Peyer's patch (tissue), 4 donors: ENCODE measurements around the gene FOXG1. TPM values are rescaled to one million over a fixed set of nuclear protein-coding genes. Genes with fewer than 3 reads are reported as not detected.

Experiments
- DNase-seq, 3 donors: peaks; one replicate each; pipeline ENCODE4 v3.0.0-alpha.2; 2017 to 2019
- H3K27ac ChIP-seq, 4 donors: fragments of 200-600 bp; sonication (generic); one replicate each; pipeline ENCODE4 v1.5.1; 2016 to 2019
- H3K27me3 ChIP-seq, 2 donors: fragments of 200-600 bp; sonication (generic); one replicate each; pipeline ENCODE4 v1.5.1; 2019
- H3K36me3 ChIP-seq, 3 donors: fragments of 200-600 bp; sonication (generic); one replicate each; pipeline ENCODE4 v1.5.1; 2016 to 2019
- H3K4me1 ChIP-seq, 4 donors: fragments of 200-600 bp; sonication (generic); one replicate each; pipeline ENCODE4 v1.5.1; 2016 to 2019
- H3K4me3 ChIP-seq, 4 donors: fragments of 200-600 bp; sonication (generic); 1 replicate in 3 of 4; 2 replicates in 1 of 4; pipeline ENCODE4 v1.5.1; 2016 to 2019; ENCODE audit warnings: mild to moderate bottlenecking in 1 of 4
- H3K9me3 ChIP-seq, 4 donors: fragments of 200-600 bp; sonication (generic); one replicate each; pipeline ENCODE4 v1.5.1; 2016 to 2019; ENCODE audit warnings: mild to moderate bottlenecking in 1 of 4
- POLR2A ChIP-seq, 2 donors: fragments of 450-650 bp; IDR thresholded peaks; one replicate each; pipeline ENCODE4 v1.5.1; 2017; ENCODE audit warnings: antibody characterized with exemption in 2 of 2, mild to moderate bottlenecking in 2 of 2, moderate library complexity in 2 of 2
- total RNA-seq, 4 donors: library from RNA; depleted of rRNA; stranded (reverse); fragments of >200 nt; gene quantifications; one replicate each; pipeline ENCODE4 v1.1.0, GENCODE V29; 2016
- TF ChIP-seq, protein P1 (sequence below), 6 experiments: fragments of 450-650 bp in 4 of 6; fragments of 200-600 bp in 2 of 6; sonication (generic) in 1 of 6; IDR thresholded peaks; one replicate each; pipeline ENCODE4 v1.5.1; 2017 to 2019; ENCODE audit warnings: antibody characterized with exemption in 6 of 6, mild to moderate bottlenecking in 3 of 6, moderate library complexity in 1 of 6

The FOXG1 gene
- total RNA-seq, 4 donors from 2014 or later: not detected

GRCh38 chr14:28759653-28760313, 6.8 kb upstream of the FOXG1 start:
- no peak overlapping the region for H3K4me3 ChIP-seq
- H3K27ac ChIP-seq: no peak overlapping the region
- H3K27me3 ChIP-seq: peaks cover 0 to 26% of the 10 kb centered on the region in 2 donors
- DNase-seq: no peak
- H3K4me1 ChIP-seq: no peaks in the 10 kb centered on the region
- TF ChIP-seq POLR2A (IDR thresholded peaks at IDR 0.05): no peak
- TF ChIP-seq, protein P1, sequence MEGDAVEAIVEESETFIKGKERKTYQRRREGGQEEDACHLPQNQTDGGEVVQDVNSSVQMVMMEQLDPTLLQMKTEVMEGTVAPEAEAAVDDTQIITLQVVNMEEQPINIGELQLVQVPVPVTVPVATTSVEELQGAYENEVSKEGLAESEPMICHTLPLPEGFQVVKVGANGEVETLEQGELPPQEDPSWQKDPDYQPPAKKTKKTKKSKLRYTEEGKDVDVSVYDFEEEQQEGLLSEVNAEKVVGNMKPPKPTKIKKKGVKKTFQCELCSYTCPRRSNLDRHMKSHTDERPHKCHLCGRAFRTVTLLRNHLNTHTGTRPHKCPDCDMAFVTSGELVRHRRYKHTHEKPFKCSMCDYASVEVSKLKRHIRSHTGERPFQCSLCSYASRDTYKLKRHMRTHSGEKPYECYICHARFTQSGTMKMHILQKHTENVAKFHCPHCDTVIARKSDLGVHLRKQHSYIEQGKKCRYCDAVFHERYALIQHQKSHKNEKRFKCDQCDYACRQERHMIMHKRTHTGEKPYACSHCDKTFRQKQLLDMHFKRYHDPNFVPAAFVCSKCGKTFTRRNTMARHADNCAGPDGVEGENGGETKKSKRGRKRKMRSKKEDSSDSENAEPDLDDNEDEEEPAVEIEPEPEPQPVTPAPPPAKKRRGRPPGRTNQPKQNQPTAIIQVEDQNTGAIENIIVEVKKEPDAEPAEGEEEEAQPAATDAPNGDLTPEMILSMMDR (IDR thresholded peaks at IDR 0.05): no peak
- H3K9me3 ChIP-seq: no peaks in the 10 kb centered on the region
- no peaks in the 10 kb centered on the region for H3K36me3 ChIP-seq

GRCh38 chr14:28760431-28760996, 6.1 kb upstream of the FOXG1 start:
- no peaks in the 10 kb centered on the region for H3K36me3 ChIP-seq

DNA sequence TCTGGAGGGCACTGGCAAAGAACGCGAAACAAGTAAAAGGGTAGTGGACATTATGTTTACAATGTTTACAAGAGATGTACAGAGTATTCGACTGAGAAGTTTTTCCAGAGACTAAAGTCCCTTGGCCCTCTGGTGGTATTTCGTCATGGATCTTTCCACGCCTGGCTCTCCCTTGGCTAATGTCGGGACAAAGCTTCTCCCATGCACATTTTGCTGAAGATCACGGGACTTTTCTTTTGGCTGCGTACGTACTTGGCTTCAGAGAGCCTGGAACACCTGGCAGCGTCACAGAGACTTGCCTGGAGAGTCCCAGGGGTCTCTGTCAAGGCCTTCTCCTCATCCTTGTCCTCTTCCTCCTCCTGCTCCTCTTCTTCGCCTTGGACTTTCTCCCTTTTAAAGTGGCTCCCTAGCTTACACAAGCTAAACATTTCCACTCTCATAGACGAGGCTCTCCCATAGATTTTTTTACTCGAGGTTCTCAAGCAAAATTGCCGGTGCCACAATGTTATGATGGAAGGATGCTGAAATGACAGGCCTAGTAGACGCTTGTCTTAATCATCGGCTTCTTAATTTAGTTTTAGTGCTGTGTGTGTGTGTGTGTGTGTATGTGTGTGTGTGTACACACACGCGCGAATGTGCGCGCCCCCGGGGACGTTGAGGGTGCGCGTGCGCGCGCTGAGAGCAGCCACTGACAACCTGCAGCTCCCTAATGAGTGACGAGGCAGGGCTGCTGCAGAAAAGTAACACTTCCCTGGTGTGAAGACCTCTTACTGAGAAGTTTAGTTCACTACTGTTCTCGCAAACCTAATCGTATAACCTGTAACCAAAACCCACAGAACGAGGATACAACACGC, 4.9 kb upstream of the FOXG1 start:
- peaks cover 0 to 15% (median 0%) of the 10 kb centered on the region in 4 donors for H3K4me1 ChIP-seq
- no peak for TF ChIP-seq POLR2A (IDR thresholded peaks at IDR 0.05)
- TF ChIP-seq, protein P1 (IDR thresholded peaks at IDR 0.05): no peak

More at GRCh38 chr14:28760431-28760996, 6.1 kb upstream of the FOXG1 start:
- Histone ChIP-seq H3K4me1 (peaks cover 0 to 4% (median 0%) of the 10 kb centered on the region in 4 donors), H3K27ac (no peak overlapping the region), H3K9me3 (no peaks in the 10 kb centered on the region), H3K27me3 (peaks cover 0 to 33% of the 10 kb centered on the region in 2 donors), H3K4me3 (no peak overlapping the region)
- TF ChIP-seq, protein P1 (IDR thresholded peaks at IDR 0.05): no peak
- no peak for DNase-seq

GRCh38 chr14:28762303-28762954, 4.2 kb upstream of the FOXG1 start:
- Histone ChIP-seq H3K27ac (no peak overlapping the region), H3K4me1 (peaks cover 0 to 17% (median 0%) of the 10 kb centered on the region in 4 donors), H3K9me3 (no peaks in the 10 kb centered on the region), H3K27me3 (peaks cover 0 to 36% of the 10 kb centered on the region in 2 donors), H3K36me3 (no peaks in the 10 kb centered on the region), H3K4me3 (no peak overlapping the region)
- DNase-seq: no peak
- TF ChIP-seq, protein P1 (IDR thresholded peaks at IDR 0.05): no peak
- no peak for TF ChIP-seq POLR2A (IDR thresholded peaks at IDR 0.05)

More for the DNA sequence above, 4.9 kb upstream of the FOXG1 start:
- Histone ChIP-seq H3K27me3 (peaks cover 0 to 37% of the 10 kb centered on the region in 2 donors), H3K9me3 (no peaks in the 10 kb centered on the region), H3K36me3 (no peaks in the 10 kb centered on the region), H3K4me3 (no peak overlapping the region), H3K27ac (no peak overlapping the region)
- no peak for DNase-seq

DNA sequence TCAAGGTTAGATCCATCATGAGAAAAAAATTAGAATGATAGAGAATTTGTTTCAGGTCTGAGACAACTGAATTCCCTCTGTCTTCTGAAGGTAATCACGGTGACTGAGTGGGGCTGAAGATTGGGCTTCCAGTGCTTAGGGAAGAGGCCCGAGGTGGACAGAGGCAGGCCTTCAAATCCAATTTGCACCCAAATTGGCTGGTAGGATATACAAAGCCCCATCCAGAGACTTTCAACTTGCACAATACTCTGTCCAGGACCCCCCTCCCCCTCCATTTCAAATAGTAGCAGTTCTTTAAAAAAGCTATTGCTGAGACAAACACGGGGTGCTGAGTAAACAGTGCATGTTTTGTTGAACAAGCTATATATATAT, 3.6 kb upstream of the FOXG1 start:
- peaks cover 0 to 40% of the 10 kb centered on the region in 2 donors for H3K27me3 ChIP-seq
- TF ChIP-seq, protein P1 (IDR thresholded peaks at IDR 0.05): no peak
- no peak for TF ChIP-seq POLR2A (IDR thresholded peaks at IDR 0.05)
- H3K4me1 ChIP-seq: peaks cover 0 to 17% (median 0%) of the 10 kb centered on the region in 4 donors
- DNase-seq: no peak
- no peak overlapping the region for H3K27ac ChIP-seq
- H3K9me3 ChIP-seq: peaks cover 0 to 2% (median under 1%) of the 10 kb centered on the region in 4 donors
- H3K4me3 ChIP-seq: no peak overlapping the region
- H3K36me3 ChIP-seq: no peaks in the 10 kb centered on the region
